HG03097 (cell line): ENCODE results near the gene SRMS.

Experiments
- ATAC-seq: cut with Tn5 transposase; IDR thresholded peaks from one replicate; pipeline ENCODE4 v1.9.1; 2021; ENCODE audit not compliant: unreplicated experiment, low FRiP score

Gene SRMS

GRCh38 chr20:63542031-63542559, 5.5 kb downstream of the SRMS start:
- ATAC-seq: no peak

DNA sequence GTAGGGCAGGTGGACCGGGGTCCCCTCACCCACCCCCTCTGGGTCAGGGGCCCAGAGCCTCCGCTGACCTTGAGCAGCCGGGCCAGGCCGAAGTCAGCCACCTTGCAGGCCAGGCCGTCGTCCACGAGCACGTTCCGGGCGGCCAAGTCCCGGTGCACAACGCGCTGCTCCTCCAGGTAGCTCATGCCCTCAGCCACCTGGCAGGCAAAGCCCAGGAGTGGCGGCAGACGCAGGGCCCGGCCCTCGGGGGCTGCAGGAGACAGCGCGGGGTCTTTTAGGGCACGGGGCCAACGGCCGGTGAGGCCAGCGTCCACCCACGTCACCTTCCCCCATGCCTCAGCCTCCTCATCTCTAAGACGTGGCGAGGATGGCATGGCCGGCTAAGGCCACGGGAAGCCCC, 6.2 kb downstream of the SRMS start:
- no peak for ATAC-seq

DNA sequence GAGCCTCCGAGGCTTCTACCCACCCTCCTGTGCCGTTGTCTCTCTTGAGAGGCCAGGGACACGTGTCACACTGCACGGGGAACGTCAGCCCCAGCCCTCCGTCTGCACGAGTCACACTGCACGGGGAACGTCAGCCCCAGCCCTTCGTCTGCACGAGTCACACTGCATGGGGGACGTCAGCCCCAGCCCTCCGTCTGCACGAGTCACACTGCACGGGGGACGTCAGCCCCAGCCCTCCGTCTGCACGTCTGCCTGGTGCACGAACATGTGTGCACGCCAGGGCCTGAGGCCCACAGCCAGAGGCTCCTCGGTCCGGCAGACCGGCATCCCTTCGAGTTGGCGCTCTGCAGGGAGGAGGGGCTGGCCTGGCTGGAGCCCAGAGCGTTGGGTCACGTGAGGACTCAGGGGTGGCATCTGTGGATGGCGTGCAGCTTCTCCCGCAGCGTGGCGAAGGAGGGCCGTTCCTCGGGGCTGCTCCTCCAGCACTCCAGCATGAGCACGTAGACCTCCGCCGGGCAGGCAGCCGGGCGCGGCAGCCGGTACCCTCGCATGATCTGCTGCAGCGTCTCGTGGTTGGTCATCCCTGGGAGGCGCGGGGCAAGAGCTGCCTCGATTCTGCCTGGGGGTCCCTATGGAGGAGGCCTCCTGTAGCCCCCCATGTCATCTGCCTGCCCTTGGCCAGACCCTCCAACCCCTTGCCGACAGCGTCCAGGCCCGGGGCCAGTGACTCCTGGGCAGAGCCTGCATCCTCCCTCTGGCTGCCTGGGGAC, 6.9 kb downstream of the SRMS start:
- ATAC-seq: no peak

GRCh38 chr20:63539441-63540370, 7.8 kb downstream of the SRMS start:
- no peak for ATAC-seq

DNA sequence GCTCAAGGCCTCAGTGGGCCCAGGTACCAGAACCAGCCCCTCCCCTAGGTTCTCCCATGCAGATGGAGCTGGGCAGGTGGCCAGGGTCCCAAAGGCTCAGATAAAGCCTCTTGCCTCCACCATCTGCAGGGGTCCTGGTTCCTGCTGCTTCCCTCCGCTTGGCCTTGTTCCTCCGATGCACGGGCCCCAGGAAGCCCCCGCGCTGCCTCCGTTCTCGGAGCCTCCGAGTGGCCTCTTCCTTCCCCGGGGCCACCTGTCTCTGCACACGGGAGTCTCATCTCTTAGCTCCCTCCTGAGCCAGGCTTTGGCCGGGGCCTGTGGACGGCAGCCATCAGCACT, 8.5 kb downstream of the SRMS start:
- ATAC-seq: no peak

- no peak for ATAC-seq
These were observed 9.1 kb downstream of the SRMS start for GRCh38 chr20:63538204-63539091.

GRCh38 chr20:63537525-63538203, 9.9 kb downstream of the SRMS start:
- ATAC-seq: peak; percentile 91

DNA sequence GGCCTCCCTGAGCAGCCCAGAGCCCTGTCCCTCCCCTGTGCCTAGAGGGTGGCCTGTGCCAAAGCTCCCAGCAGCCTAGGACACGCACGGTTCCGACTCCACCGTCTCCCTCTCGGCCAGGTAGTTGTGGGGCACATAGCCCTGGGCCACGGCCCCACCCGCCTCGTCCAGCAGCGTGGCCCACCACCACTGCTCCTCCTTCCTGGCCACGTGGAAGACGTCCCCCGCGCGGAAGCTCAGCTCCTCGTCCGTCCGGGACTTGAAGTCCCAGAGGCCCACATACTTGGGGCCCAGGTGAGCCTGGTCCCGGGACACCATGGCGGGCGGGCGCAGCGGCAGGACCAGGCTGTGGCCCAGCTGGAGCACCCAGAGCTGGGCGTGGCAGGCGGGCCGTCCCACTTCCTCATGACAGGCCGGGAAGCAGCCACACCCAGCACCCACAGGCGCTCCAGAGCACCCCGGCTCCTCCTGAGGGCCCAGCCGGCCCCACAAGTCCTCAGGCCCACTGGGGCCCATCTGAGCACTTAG, 10.5 kb downstream of the SRMS start, which contains the start of gene PTK6:
PTK6 (minus strand) TSS at position 380 of the 528 bp plus-strand sequence; CDS start at position 318, 62 bp downstream.
- peak; percentile 12 for ATAC-seq

DNA sequence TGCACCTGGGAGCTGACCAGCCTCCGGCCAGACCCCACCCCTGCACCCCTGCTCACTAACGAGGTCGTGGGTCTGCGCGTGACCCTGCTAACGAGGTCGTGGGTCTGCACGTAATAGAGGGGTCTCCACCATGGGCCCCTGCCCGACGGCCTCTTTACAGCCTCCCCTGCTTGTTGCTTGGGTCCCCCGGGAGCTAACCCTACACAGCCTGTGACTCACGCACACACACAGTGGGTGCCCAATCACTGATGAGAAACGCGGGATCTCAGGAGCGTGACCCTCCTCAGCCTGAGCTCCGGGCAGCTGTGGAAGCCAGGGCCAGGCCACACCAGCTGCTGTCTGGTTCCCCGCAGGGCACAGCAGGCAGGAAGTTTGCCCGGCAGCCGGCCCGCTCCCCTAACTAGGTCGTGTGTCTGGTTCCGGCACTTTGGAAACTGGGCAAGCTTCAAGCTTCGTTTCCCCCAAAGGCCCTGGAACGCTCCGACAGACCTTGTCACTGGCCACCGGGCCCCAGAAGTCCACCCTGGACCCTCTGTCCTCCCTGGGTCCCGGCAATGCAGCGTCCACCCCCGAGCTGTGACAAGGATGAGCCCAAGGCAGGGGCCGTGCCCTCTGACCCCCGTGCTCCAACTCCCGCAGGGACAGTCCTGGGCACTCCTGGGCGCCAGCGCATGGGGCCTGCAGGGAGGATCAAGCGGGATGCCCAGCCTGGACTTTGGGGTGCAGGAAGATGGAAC, 11.1 kb downstream of the SRMS start:
- ATAC-seq: no peak

GRCh38 chr20:63534831-63535651, 12.5 kb downstream of the SRMS start:
- no peak for ATAC-seq

DNA sequence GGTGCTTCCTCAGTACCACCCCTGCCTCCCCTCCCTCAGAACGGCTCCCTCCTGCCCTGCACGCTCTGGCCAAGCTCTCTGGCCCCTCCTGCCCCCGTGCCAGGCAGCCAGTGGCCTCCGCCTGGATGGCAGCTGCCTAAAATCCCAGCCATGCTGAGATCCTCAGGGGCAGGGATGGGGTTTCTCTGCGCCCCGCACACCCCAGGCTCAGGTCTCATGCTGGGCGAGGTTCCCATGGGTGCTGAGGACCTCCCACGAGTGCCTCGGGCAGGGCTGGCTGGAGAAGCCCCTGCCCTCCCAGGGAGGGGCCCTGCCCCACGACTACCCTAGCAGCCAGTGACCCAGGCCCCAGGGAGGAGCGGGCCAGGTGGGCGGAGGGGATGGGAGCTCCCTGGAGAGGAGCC, 13.1 kb downstream of the SRMS start:
- no peak for ATAC-seq

DNA sequence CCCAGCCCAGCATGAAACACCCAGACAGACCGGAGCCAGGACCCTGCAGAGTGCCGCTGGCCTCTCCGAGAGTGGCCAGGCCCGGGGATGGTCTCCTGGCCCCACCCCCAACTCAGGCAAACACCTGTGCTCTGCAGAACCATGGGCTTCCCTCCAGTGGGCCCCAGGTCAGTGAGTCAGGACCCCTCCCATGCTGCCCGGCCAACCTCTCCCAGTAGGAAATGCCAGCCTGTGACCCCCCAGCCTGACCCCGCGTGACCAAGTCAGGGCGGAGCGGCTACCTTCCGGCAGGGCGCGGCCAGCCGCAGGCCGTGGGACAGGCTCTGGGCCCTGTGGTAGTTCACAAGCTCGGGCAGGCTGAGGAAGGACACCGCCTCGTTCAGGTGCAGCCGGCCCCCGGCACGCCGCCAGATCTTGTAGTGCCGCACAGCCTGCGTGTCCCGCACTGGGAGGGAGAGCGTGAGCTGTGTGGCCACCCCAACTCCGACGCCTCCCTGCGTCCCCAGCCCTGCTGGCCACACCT, 13.6 kb downstream of the SRMS start:
- no peak for ATAC-seq

GRCh38 chr20:63533388-63533787, 14.2 kb downstream of the SRMS start:
- no peak for ATAC-seq

GRCh38 chr20:63532449-63532971, 15.0 kb downstream of the SRMS start:
- ATAC-seq: no peak

GRCh38 chr20:63531686-63532448, 15.7 kb downstream of the SRMS start:
- ATAC-seq: no peak

- no peak for ATAC-seq
These were observed 16.8 kb downstream of the SRMS start for GRCh38 chr20:63530788-63531160.
